ENCODE data around the gene ZNF544.

Gene ZNF544

DNA sequence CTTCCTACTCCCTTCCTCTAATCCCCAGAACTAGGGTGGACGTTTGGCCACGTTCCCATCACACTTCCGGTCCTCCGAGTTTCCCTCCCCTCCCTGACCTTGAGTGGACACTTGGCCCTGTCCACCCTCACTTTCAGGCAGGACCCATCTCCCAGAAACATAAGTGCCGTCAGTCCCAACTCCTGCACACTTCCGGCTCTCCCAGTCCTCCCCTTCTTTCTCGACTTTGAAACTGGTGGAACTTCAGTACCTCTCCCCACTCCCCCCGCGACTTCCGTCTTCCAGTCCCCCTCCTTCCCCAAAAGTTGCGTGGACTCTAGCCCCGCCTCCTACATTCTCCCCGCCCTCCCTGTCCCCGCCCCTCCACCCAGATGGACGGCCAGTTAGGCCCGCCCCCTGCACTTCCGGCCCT, 46.1 kb upstream of the ZNF544 start (continued):
- TF ChIP-seq, protein P1, sequence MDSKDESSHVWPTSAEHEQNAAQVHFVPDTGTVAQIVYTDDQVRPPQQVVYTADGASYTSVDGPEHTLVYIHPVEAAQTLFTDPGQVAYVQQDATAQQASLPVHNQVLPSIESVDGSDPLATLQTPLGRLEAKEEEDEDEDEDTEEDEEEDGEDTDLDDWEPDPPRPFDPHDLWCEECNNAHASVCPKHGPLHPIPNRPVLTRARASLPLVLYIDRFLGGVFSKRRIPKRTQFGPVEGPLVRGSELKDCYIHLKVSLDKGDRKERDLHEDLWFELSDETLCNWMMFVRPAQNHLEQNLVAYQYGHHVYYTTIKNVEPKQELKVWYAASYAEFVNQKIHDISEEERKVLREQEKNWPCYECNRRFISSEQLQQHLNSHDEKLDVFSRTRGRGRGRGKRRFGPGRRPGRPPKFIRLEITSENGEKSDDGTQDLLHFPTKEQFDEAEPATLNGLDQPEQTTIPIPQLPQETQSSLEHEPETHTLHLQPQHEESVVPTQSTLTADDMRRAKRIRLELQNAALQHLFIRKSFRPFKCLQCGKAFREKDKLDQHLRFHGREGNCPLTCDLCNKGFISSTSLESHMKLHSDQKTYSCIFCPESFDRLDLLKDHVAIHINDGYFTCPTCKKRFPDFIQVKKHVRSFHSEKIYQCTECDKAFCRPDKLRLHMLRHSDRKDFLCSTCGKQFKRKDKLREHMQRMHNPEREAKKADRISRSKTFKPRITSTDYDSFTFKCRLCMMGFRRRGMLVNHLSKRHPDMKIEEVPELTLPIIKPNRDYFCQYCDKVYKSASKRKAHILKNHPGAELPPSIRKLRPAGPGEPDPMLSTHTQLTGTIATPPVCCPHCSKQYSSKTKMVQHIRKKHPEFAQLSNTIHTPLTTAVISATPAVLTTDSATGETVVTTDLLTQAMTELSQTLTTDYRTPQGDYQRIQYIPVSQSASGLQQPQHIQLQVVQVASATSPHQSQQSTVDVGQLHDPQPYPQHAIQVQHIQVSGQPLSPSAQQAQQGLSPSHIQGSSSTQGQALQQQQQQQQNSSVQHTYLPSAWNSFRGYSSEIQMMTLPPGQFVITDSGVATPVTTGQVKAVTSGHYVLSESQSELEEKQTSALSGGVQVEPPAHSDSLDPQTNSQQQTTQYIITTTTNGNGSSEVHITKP (tag by site-specific recombination; IDR thresholded peaks at IDR 0.05), result peak; percentile 88
- TF ChIP-seq GLIS2 (tag by site-specific recombination; IDR thresholded peaks at IDR 0.05), result no peak
- TF ChIP-seq ZNF221 (tag by site-specific recombination; IDR thresholded peaks at IDR 0.05; ENCODE audit: borderline replicate concordance), result no peak
- TF ChIP-seq, protein P2, sequence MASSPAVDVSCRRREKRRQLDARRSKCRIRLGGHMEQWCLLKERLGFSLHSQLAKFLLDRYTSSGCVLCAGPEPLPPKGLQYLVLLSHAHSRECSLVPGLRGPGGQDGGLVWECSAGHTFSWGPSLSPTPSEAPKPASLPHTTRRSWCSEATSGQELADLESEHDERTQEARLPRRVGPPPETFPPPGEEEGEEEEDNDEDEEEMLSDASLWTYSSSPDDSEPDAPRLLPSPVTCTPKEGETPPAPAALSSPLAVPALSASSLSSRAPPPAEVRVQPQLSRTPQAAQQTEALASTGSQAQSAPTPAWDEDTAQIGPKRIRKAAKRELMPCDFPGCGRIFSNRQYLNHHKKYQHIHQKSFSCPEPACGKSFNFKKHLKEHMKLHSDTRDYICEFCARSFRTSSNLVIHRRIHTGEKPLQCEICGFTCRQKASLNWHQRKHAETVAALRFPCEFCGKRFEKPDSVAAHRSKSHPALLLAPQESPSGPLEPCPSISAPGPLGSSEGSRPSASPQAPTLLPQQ (tag by site-specific recombination; IDR thresholded peaks at IDR 0.05), result no peak
- TF ChIP-seq ZXDB (tag by site-specific recombination; IDR thresholded peaks at IDR 0.05), result no peak
- no peak for TF ChIP-seq GLI2 (tag by site-specific recombination; IDR thresholded peaks at IDR 0.05; ENCODE audit: borderline replicate concordance, low read depth)
- TF ChIP-seq ZNF366 (tag by site-specific recombination; conservative IDR thresholded peaks at IDR 0.05), result peak; percentile 55
- TF ChIP-seq, protein P3, sequence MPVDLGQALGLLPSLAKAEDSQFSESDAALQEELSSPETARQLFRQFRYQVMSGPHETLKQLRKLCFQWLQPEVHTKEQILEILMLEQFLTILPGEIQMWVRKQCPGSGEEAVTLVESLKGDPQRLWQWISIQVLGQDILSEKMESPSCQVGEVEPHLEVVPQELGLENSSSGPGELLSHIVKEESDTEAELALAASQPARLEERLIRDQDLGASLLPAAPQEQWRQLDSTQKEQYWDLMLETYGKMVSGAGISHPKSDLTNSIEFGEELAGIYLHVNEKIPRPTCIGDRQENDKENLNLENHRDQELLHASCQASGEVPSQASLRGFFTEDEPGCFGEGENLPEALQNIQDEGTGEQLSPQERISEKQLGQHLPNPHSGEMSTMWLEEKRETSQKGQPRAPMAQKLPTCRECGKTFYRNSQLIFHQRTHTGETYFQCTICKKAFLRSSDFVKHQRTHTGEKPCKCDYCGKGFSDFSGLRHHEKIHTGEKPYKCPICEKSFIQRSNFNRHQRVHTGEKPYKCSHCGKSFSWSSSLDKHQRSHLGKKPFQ (tag by site-specific recombination; IDR thresholded peaks at IDR 0.05), result no peak
- TF ChIP-seq PRDM1 (tag by site-specific recombination; IDR thresholded peaks at IDR 0.05), result no peak
- no peak for TF ChIP-seq ZNF510 (tag by site-specific recombination; IDR thresholded peaks at IDR 0.05; ENCODE audit: insufficient replicate concordance)
- no peak for TF ChIP-seq ZIC2 (tag by site-specific recombination; IDR thresholded peaks at IDR 0.05)
- TF ChIP-seq ZNF610 (tag by site-specific recombination; IDR thresholded peaks at IDR 0.05; ENCODE audit: borderline replicate concordance), result no peak
- TF ChIP-seq ZNF19 (tag by site-specific recombination; IDR thresholded peaks at IDR 0.05; ENCODE audit: low read depth), result peak; percentile 43; the same call in 1 of the 2 replicates
- TF ChIP-seq ZNF239 (tag by site-specific recombination; IDR thresholded peaks at IDR 0.05), result no peak
- TF ChIP-seq ZNF707 (tag by site-specific recombination; IDR thresholded peaks at IDR 0.05), result no peak
- TF ChIP-seq OSR2 (tag by site-specific recombination; IDR thresholded peaks at IDR 0.05), result no peak
- no peak for TF ChIP-seq ZNF24 (tag by site-specific recombination; IDR thresholded peaks at IDR 0.05)
- TF ChIP-seq ZSCAN16 (tag by site-specific recombination; IDR thresholded peaks at IDR 0.05), result no peak
- TF ChIP-seq KLF8 (tag by site-specific recombination; IDR thresholded peaks at IDR 0.05), result no peak
- TF ChIP-seq ZNF354C (tag by site-specific recombination; IDR thresholded peaks at IDR 0.05; ENCODE audit: borderline replicate concordance, low read depth), result no peak
- TF ChIP-seq, protein P4, sequence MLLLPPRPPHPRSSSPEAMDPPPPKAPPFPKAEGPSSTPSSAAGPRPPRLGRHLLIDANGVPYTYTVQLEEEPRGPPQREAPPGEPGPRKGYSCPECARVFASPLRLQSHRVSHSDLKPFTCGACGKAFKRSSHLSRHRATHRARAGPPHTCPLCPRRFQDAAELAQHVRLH (tag by site-specific recombination; IDR thresholded peaks at IDR 0.05), result no peak; the same call in 1 of the 2 replicates
- TF ChIP-seq ZSCAN23 (tag by site-specific recombination; IDR thresholded peaks at IDR 0.05), result no peak
- TF ChIP-seq ZNF768 (tag by site-specific recombination; IDR thresholded peaks at IDR 0.05), result no peak
- no peak for TF ChIP-seq YY2 (tag by site-specific recombination; IDR thresholded peaks at IDR 0.05)
- no peak for TF ChIP-seq GFI1B (tag by site-specific recombination; IDR thresholded peaks at IDR 0.05)
- TF ChIP-seq ZNF558 (tag by site-specific recombination; IDR thresholded peaks at IDR 0.05), result no peak
- TF ChIP-seq ZNF23 (tag by site-specific recombination; IDR thresholded peaks at IDR 0.05; ENCODE audit: borderline replicate concordance), result 0 out of 2 replicates have a peak, but pooled peaks have one; percentile 16
- TF ChIP-seq YY1 (tag by site-specific recombination; IDR thresholded peaks at IDR 0.05), result no peak
- no peak for TF ChIP-seq ZNF549 (tag by site-specific recombination; IDR thresholded peaks at IDR 0.05)
- no peak for TF ChIP-seq ZNF202 (tag by site-specific recombination; IDR thresholded peaks at IDR 0.05; ENCODE audit: borderline replicate concordance)
- TF ChIP-seq ZNF664 (tag by site-specific recombination; IDR thresholded peaks at IDR 0.05), result no peak
- TF ChIP-seq, protein P5, sequence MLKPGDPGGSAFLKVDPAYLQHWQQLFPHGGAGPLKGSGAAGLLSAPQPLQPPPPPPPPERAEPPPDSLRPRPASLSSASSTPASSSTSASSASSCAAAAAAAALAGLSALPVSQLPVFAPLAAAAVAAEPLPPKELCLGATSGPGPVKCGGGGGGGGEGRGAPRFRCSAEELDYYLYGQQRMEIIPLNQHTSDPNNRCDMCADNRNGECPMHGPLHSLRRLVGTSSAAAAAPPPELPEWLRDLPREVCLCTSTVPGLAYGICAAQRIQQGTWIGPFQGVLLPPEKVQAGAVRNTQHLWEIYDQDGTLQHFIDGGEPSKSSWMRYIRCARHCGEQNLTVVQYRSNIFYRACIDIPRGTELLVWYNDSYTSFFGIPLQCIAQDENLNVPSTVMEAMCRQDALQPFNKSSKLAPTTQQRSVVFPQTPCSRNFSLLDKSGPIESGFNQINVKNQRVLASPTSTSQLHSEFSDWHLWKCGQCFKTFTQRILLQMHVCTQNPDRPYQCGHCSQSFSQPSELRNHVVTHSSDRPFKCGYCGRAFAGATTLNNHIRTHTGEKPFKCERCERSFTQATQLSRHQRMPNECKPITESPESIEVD (tag by site-specific recombination; IDR thresholded peaks at IDR 0.05), result no peak
- TF ChIP-seq ZNF48 (tag by site-specific recombination; IDR thresholded peaks at IDR 0.05), result no peak
- TF ChIP-seq ZNF266 (tag by site-specific recombination; IDR thresholded peaks at IDR 0.05; ENCODE audit: low read depth), result no peak
- TF ChIP-seq ZNF211 (tag by site-specific recombination; IDR thresholded peaks at IDR 0.05; ENCODE audit: low read depth), result 0 out of 2 replicates have a peak, but pooled peaks have one; percentile 17

All from HEK293 (cell line).